ENCODE measurements around the gene WSCD2. TPM values are rescaled to one million over a fixed set of nuclear protein-coding genes. Genes with fewer than 3 reads are reported as not detected.

The WSCD2 gene
- polyA plus RNA-seq, 4 donors: 6.9 to 10.4 (median 8.8) TPM

GRCh38 chr12:108231109-108231905 lies 102.2 kb downstream of the WSCD2 start:
- no peak for DNase-seq (ENCODE audit: low read depth in 4 of 4, low spot score in 2 of 4)

GRCh38 chr12:108231909-108232434 lies 102.9 kb downstream of the WSCD2 start:
- no peak for DNase-seq (ENCODE audit: low read depth in 4 of 4, low spot score in 2 of 4)

- no peak for DNase-seq (ENCODE audit: low read depth in 4 of 4, low spot score in 2 of 4)
Measured at GRCh38 chr12:108232565-108232964, 103.5 kb downstream of the WSCD2 start.

GRCh38 chr12:108234158-108234557 lies 105.1 kb downstream of the WSCD2 start:
- no peak for DNase-seq (ENCODE audit: low read depth in 4 of 4, low spot score in 2 of 4)

- DNase-seq (ENCODE audit: low read depth in 4 of 4, low spot score in 2 of 4): no peak
Measured at GRCh38 chr12:108235197-108235984, 106.3 kb downstream of the WSCD2 start.

GRCh38 chr12:108235985-108236263 lies 106.8 kb downstream of the WSCD2 start:
- DNase-seq (ENCODE audit: low read depth in 4 of 4, low spot score in 2 of 4): no peak

- DNase-seq (ENCODE audit: low read depth in 4 of 4, low spot score in 2 of 4): no peak
Measured at GRCh38 chr12:108236366-108236765, 107.3 kb downstream of the WSCD2 start.

GRCh38 chr12:108237272-108237671 lies 108.2 kb downstream of the WSCD2 start:
- no peak for DNase-seq (ENCODE audit: low read depth in 4 of 4, low spot score in 2 of 4)

GRCh38 chr12:108238474-108238873 lies 109.4 kb downstream of the WSCD2 start:
- DNase-seq (ENCODE audit: low read depth in 4 of 4, low spot score in 2 of 4): no peak

- DNase-seq (ENCODE audit: low read depth in 4 of 4, low spot score in 2 of 4): no peak
Measured at GRCh38 chr12:108239378-108239777, 110.3 kb downstream of the WSCD2 start.

- no peak for DNase-seq (ENCODE audit: low read depth in 4 of 4, low spot score in 2 of 4)
Measured at GRCh38 chr12:108240027-108240785, 111.1 kb downstream of the WSCD2 start.

GRCh38 chr12:108240928-108241327 lies 111.8 kb downstream of the WSCD2 start:
- DNase-seq (ENCODE audit: low read depth in 4 of 4, low spot score in 2 of 4): no peak

- no peak for DNase-seq (ENCODE audit: low read depth in 4 of 4, low spot score in 2 of 4)
Measured at GRCh38 chr12:108241986-108242703, 113.1 kb downstream of the WSCD2 start.

- no peak for DNase-seq (ENCODE audit: low read depth in 4 of 4, low spot score in 2 of 4)
Measured at GRCh38 chr12:108247130-108247529, 118.0 kb downstream of the WSCD2 start.

- DNase-seq (ENCODE audit: low read depth in 4 of 4, low spot score in 2 of 4): no peak
Measured at GRCh38 chr12:108248011-108248410, 118.9 kb downstream of the WSCD2 start.

GRCh38 chr12:108252523-108252922 lies 123.4 kb downstream of the WSCD2 start:
- no peak for DNase-seq (ENCODE audit: low read depth in 4 of 4, low spot score in 2 of 4)

GRCh38 chr12:108253540-108253939 lies 124.5 kb downstream of the WSCD2 start:
- DNase-seq (ENCODE audit: low read depth in 4 of 4, low spot score in 2 of 4): no peak

GRCh38 chr12:108254030-108254429 lies 124.9 kb downstream of the WSCD2 start:
- no peak for DNase-seq (ENCODE audit: low read depth in 4 of 4, low spot score in 2 of 4)

- no peak for DNase-seq (ENCODE audit: low read depth in 4 of 4, low spot score in 2 of 4)
Measured at GRCh38 chr12:108254517-108255251, 125.6 kb downstream of the WSCD2 start.

- no peak for DNase-seq (ENCODE audit: low read depth in 4 of 4, low spot score in 2 of 4)
Measured at GRCh38 chr12:108255252-108255602, 126.1 kb downstream of the WSCD2 start.

Measured in left renal cortex interstitium (tissue), 4 donors.